ENCODE results near the gene PLA2G2D. TPM values are rescaled to one million over a fixed set of nuclear protein-coding genes. Genes with fewer than 3 reads are reported as not detected.

The PLA2G2D gene
- total and polyA plus RNA-seq, 2 of the 13 experiments (the other 11 are each of a cell fraction or from before 2014, with no cell fraction given) = not detected

DNA sequence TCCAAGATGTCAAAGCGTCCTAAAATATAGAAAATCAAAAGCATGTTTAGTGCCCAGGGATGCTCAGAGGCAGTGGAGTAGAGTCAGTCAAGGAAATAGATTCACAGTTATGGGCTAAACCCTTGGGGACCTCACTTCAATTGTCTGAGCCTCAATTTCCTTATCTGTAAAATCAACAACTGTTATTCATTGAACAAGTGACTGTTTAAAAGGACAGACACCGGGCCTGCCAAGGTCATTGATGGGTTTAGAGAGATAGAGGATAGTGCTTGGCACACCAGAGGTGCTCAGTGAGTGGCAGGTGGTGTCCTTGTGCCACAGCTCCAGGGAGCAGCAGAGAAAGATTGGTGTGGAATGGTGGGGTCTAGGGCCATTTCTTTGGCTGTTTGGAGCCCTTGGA is 36.6 kb downstream of the PLA2G2D start:
- POLR2A ChIA-PET = no interaction called here
- Histone ChIP-seq H3K79me2 (ENCODE audit: insufficient read depth, low read length) (no peaks in the 10 kb centered on the region), H3K27me3 (ENCODE audit: control insufficient read depth in 1 of 2, insufficient read depth in 2 of 2, low read length in 2 of 2) (peaks cover 2 to 29% of the 10 kb centered on the region in 2 experiments), H3K9ac (ENCODE audit: insufficient read depth, low read depth, low read length) (no peak overlapping the region), H4K20me1 (ENCODE audit: insufficient read depth, low read length) (no peaks in the 10 kb centered on the region), H3K36me3 (replicated peaks in 1 of 2; ENCODE audit: control insufficient read depth in 1 of 2, insufficient read depth in 2 of 2, low read length in 2 of 2) (no peaks in the 10 kb centered on the region), H3K27ac (ENCODE audit: extremely low read length, insufficient read depth, low read length) (no peak overlapping the region), H2AFZ (ENCODE audit: low read length) (no peak overlapping the region), H3K4me3 (replicated peaks in 1 of 3; ENCODE audit: insufficient read depth in 1 of 3, low read depth in 2 of 3, low read length in 3 of 3) (no peak overlapping the region), H3K9me3 (ENCODE audit: low read length) (peaks cover 6% of the 10 kb centered on the region; the same call in 1 of the 2 replicates), H3K4me2 (ENCODE audit: low read depth, low read length) (no peak overlapping the region), H3K4me1 (ENCODE audit: insufficient read depth, low read length) (peaks cover 30% of the 10 kb centered on the region)
- intact Hi-C loops (cut with micrococcal nuclease; ENCODE audit: unreplicated experiment) = no loop called here
- TF ChIP-seq, protein P1, sequence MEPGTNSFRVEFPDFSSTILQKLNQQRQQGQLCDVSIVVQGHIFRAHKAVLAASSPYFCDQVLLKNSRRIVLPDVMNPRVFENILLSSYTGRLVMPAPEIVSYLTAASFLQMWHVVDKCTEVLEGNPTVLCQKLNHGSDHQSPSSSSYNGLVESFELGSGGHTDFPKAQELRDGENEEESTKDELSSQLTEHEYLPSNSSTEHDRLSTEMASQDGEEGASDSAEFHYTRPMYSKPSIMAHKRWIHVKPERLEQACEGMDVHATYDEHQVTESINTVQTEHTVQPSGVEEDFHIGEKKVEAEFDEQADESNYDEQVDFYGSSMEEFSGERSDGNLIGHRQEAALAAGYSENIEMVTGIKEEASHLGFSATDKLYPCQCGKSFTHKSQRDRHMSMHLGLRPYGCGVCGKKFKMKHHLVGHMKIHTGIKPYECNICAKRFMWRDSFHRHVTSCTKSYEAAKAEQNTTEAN (CRISPR knock-in tag; conservative IDR thresholded peaks at IDR 0.05) = no peak
- TF ChIP-seq NFIC (IDR thresholded peaks at IDR 0.05; ENCODE audit: low read length) (no peak), HOXA7 (CRISPR knock-in tag; IDR thresholded peaks at IDR 0.05) (no peak), NBN (conservative IDR thresholded peaks at IDR 0.05) (no peak), NCOA1 (CRISPR knock-in tag; IDR thresholded peaks at IDR 0.05) (no peak), KAT2B (IDR thresholded peaks at IDR 0.05; ENCODE audit: borderline replicate concordance, low read depth, low read length) (no peak), IRX3 (CRISPR knock-in tag; IDR thresholded peaks at IDR 0.05; ENCODE audit: borderline replicate concordance, low read depth) (no peak)
- TF ChIP-seq, protein P2, sequence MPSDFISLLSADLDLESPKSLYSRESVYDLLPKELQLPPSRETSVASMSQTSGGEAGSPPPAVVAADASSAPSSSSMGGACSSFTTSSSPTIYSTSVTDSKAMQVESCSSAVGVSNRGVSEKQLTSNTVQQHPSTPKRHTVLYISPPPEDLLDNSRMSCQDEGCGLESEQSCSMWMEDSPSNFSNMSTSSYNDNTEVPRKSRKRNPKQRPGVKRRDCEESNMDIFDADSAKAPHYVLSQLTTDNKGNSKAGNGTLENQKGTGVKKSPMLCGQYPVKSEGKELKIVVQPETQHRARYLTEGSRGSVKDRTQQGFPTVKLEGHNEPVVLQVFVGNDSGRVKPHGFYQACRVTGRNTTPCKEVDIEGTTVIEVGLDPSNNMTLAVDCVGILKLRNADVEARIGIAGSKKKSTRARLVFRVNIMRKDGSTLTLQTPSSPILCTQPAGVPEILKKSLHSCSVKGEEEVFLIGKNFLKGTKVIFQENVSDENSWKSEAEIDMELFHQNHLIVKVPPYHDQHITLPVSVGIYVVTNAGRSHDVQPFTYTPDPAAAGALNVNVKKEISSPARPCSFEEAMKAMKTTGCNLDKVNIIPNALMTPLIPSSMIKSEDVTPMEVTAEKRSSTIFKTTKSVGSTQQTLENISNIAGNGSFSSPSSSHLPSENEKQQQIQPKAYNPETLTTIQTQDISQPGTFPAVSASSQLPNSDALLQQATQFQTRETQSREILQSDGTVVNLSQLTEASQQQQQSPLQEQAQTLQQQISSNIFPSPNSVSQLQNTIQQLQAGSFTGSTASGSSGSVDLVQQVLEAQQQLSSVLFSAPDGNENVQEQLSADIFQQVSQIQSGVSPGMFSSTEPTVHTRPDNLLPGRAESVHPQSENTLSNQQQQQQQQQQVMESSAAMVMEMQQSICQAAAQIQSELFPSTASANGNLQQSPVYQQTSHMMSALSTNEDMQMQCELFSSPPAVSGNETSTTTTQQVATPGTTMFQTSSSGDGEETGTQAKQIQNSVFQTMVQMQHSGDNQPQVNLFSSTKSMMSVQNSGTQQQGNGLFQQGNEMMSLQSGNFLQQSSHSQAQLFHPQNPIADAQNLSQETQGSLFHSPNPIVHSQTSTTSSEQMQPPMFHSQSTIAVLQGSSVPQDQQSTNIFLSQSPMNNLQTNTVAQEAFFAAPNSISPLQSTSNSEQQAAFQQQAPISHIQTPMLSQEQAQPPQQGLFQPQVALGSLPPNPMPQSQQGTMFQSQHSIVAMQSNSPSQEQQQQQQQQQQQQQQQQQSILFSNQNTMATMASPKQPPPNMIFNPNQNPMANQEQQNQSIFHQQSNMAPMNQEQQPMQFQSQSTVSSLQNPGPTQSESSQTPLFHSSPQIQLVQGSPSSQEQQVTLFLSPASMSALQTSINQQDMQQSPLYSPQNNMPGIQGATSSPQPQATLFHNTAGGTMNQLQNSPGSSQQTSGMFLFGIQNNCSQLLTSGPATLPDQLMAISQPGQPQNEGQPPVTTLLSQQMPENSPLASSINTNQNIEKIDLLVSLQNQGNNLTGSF (CRISPR knock-in tag; IDR thresholded peaks at IDR 0.05) = no peak
- ATAC-seq (no peak), FAIRE-seq (no peak), DNase-seq (ENCODE audit: low spot score) (no peak)
- BruUV-seq (replicated peaks) = no TSS peak
- CTCF ChIA-PET (ENCODE audit: low intra/inter-chr PET ratio, low total read pairs) = no interaction called here
- in situ Hi-C loops (cut with HindIII; ENCODE audit: extremely low pct_ligation_motif_present, low pct_unique_long_range_greater_than_20kb) = no loop called here
- 22% methylated on average over 2 of the region's 2 CpGs for WGBS (ENCODE audit: low lambda C conversion rate)
